Measurements from ENCODE around the gene OSER1. TPM values are rescaled to one million over a fixed set of nuclear protein-coding genes. Genes with fewer than 3 reads are reported as not detected.
A peak's percentile ranks its signal among the peaks of the same experiment; 100 is the strongest.

The OSER1 gene
- total and polyA plus RNA-seq, 9 of the 15 experiments (the other 6 are each of a cell fraction or from before 2014, with no cell fraction given): 15.5 to 57.3 (median 19.9) TPM

DNA sequence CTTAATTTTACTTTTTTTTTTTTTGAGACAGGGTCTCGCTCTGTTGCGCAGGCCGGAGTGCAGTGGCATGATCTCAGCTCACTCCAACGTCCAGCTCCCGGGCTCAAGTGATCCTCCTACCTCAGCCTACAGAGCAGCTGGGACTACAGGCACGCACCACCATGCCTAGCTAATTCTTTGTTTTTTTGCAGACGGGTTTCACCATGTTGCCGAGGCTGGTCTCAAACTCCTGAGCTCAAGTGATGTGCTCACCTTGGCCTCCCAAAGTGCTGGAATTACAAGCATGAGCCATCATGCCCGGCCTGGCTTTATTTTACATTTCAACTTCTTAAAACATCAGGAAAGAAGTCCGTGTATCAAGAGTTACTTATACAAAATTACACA, 5.7 kb downstream of the OSER1 start (continued):
- no peak for TF ChIP-seq ZNF165 (CRISPR knock-in tag; IDR thresholded peaks at IDR 0.05; ENCODE audit: borderline replicate concordance)
- TF ChIP-seq ZNF146 (CRISPR knock-in tag; IDR thresholded peaks at IDR 0.05; ENCODE audit: unreplicated experiment): no peak
- no peak for TF ChIP-seq ZNF24 (IDR thresholded peaks at IDR 0.05)
- TF ChIP-seq, protein P1, sequence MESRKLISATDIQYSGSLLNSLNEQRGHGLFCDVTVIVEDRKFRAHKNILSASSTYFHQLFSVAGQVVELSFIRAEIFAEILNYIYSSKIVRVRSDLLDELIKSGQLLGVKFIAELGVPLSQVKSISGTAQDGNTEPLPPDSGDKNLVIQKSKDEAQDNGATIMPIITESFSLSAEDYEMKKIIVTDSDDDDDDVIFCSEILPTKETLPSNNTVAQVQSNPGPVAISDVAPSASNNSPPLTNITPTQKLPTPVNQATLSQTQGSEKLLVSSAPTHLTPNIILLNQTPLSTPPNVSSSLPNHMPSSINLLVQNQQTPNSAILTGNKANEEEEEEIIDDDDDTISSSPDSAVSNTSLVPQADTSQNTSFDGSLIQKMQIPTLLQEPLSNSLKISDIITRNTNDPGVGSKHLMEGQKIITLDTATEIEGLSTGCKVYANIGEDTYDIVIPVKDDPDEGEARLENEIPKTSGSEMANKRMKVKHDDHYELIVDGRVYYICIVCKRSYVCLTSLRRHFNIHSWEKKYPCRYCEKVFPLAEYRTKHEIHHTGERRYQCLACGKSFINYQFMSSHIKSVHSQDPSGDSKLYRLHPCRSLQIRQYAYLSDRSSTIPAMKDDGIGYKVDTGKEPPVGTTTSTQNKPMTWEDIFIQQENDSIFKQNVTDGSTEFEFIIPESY (CRISPR knock-in tag; IDR thresholded peaks at IDR 0.05): no peak
- no peak for TF ChIP-seq HCFC1 (IDR thresholded peaks at IDR 0.05; ENCODE audit: low read depth, low read length)
- TF ChIP-seq KLF1 (tag; IDR thresholded peaks at IDR 0.05): no peak

DNA sequence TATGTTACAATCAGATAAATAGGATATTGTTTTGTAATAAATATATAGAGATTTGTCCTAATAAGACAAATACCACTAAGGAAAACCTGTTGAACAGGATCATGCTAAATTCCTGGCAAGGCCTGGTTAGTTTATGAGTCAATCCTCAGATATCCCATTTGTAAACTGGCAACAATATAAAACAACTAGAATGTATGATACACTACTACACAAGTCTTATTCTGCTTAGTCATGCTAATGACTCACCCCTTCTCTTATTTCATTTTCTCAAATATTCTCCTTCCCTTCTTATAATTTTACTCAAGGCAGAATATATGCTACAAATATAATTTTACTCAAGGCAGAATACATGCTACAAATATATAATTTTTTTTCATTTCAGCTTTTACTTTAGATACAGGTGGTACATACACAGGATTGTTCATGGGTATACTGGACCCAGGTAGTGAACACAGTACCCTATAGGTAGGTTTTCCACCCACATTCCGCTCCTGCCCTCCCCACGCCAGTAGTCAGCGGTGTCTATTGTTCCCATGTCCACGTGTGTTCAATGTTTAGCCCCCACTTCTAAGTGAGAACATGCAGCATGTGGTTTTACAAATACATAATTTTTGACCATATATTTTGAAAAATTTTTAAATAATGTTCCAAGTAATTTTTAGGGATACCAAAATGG, 6.3 kb downstream of the OSER1 start:
- H3K27ac ChIP-seq (ENCODE audit: extremely low read depth, low read depth, low read length): peak overlapping the region; percentile 75; the same call in 2 of the 3 replicates
- 66% methylated on average over 4 of the region's 4 CpGs for WGBS (ENCODE audit: insufficient coverage, low coverage, missing lambda C conversion rate)
- peaks cover 13 to 22% of the 10 kb centered on the region in 2 experiments for H3K4me1 ChIP-seq (replicated peaks in 1 of 2; ENCODE audit: control insufficient read depth in 2 of 2, insufficient read depth in 2 of 2, low read length in 2 of 2)
- no peak overlapping the region for H3K4me3 ChIP-seq
- CTCF ChIA-PET (ENCODE audit: low intra/inter-chr PET ratio): no interaction called here
- intact Hi-C loops (cut with micrococcal nuclease): no loop called here
- peaks cover 61% of the 10 kb centered on the region for H3K36me3 ChIP-seq (ENCODE audit: control insufficient read depth, insufficient read depth, low read length)
- no peaks in the 10 kb centered on the region for H4K20me1 ChIP-seq (replicated peaks; ENCODE audit: control insufficient read depth, insufficient read depth, low read length)
- H2AFZ ChIP-seq (ENCODE audit: low read depth, low read length): no peak overlapping the region; the same call in 1 of the 2 replicates
- DNase-seq (ENCODE audit: extremely low read depth in 1 of 4, low spot score in 3 of 4): peak in 3 of 4 experiments; percentile 30 to 43 (median 34)
- peaks cover 37% of the 10 kb centered on the region for H3K79me2 ChIP-seq (ENCODE audit: control insufficient read depth, insufficient read depth, low read length)
- in situ Hi-C loops (cut with MboI): no loop called here
- peak; percentile 72 for ATAC-seq
- H3K9ac ChIP-seq (ENCODE audit: insufficient read depth in 1 of 2, low read depth in 2 of 2, low read length in 2 of 2): no peak overlapping the region
- POLR2A ChIA-PET: no interaction called here
- FAIRE-seq: no peak
- BruUV-seq (replicated peaks): no TSS peak
- H3K9me1 ChIP-seq (ENCODE audit: control insufficient read depth, insufficient read depth, low read length): no peaks in the 10 kb centered on the region
- H3K27me3 ChIP-seq (ENCODE audit: control insufficient read depth in 2 of 2, insufficient read depth in 2 of 2, low read length in 2 of 2): no peaks in the 10 kb centered on the region
- H3K9me3 ChIP-seq (replicated peaks; ENCODE audit: control insufficient read depth, insufficient read depth, low read depth, low read length): no peaks in the 10 kb centered on the region
- H3K4me2 ChIP-seq (ENCODE audit: insufficient read depth, low read length): peak overlapping the region; percentile 39; the same call in 1 of the 2 replicates
- TF ChIP-seq, protein P2, sequence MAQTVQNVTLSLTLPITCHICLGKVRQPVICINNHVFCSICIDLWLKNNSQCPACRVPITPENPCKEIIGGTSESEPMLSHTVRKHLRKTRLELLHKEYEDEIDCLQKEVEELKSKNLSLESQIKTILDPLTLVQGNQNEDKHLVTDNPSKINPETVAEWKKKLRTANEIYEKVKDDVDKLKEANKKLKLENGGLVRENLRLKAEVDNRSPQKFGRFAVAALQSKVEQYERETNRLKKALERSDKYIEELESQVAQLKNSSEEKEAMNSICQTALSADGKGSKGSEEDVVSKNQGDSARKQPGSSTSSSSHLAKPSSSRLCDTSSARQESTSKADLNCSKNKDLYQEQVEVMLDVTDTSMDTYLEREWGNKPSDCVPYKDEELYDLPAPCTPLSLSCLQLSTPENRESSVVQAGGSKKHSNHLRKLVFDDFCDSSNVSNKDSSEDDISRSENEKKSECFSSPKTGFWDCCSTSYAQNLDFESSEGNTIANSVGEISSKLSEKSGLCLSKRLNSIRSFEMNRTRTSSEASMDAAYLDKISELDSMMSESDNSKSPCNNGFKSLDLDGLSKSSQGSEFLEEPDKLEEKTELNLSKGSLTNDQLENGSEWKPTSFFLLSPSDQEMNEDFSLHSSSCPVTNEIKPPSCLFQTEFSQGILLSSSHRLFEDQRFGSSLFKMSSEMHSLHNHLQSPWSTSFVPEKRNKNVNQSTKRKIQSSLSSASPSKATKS (CRISPR knock-in tag; IDR thresholded peaks at IDR 0.05): no peak
- no peak for TF ChIP-seq RBM34 (IDR thresholded peaks at IDR 0.05; ENCODE audit: borderline replicate concordance, insufficient read depth, low read length)
- TF ChIP-seq, protein P3, sequence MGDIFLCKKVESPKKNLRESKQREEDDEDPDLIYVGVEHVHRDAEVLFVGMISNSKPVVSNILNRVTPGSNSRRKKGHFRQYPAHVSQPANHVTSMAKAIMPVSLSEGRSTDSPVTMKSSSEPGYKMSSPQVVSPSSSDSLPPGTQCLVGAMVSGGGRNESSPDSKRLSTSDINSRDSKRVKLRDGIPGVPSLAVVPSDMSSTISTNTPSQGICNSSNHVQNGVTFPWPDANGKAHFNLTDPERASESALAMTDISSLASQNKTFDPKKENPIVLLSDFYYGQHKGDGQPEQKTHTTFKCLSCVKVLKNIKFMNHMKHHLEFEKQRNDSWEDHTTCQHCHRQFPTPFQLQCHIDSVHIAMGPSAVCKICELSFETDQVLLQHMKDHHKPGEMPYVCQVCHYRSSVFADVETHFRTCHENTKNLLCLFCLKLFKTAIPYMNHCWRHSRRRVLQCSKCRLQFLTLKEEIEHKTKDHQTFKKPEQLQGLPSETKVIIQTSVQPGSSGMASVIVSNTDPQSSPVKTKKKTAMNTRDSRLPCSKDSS (IDR thresholded peaks at IDR 0.05; ENCODE audit: low read depth, partially characterized antibody): no peak
- no peak for TF ChIP-seq BMI1 (IDR thresholded peaks at IDR 0.05; ENCODE audit: low read length)
- TF ChIP-seq, protein P4, sequence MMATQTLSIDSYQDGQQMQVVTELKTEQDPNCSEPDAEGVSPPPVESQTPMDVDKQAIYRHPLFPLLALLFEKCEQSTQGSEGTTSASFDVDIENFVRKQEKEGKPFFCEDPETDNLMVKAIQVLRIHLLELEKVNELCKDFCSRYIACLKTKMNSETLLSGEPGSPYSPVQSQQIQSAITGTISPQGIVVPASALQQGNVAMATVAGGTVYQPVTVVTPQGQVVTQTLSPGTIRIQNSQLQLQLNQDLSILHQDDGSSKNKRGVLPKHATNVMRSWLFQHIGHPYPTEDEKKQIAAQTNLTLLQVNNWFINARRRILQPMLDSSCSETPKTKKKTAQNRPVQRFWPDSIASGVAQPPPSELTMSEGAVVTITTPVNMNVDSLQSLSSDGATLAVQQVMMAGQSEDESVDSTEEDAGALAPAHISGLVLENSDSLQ (IDR thresholded peaks at IDR 0.05): 0 out of 2 replicates have a peak, but pooled peaks have one; percentile 4
- no peak for TF ChIP-seq ZNF134 (CRISPR knock-in tag; conservative IDR thresholded peaks at IDR 0.05)
- no peak for TF ChIP-seq SMAD1 (IDR thresholded peaks at IDR 0.05; ENCODE audit: low read depth, low read length, partially characterized antibody)
